H54 (cell line): ENCODE results near the gene BCAS4.
"Not testable (repeated sequence)": the region's sequence is repeated elsewhere in the genome, so short reads cannot be mapped to it uniquely, and the experiment has no call there.

Experiments used
- DNase-seq: peaks from one replicate; pipeline ENCODE4 v3.0.0; 2011; ENCODE audit warnings: low spot score, mixed read lengths; ENCODE audit not compliant: insufficient read length
- FAIRE-seq: peaks from 3 replicates; lab custom pipeline; 2011; peaks lifted over from hg19 to GRCh38; lab: Jason Lieb, UNC
- POLR2A ChIP-seq: IDR thresholded peaks from 2 replicates; pipeline ENCODE4 v1.6.1; 2011; ENCODE audit warnings: low read depth, mild to moderate bottlenecking, low read length

The BCAS4 gene

GRCh38 chr20:50874111-50874757, 79.4 kb downstream of the BCAS4 start:
- DNase-seq (no peak), FAIRE-seq (no peak)
- TF ChIP-seq POLR2A: no peak

GRCh38 chr20:50874758-50875665, 80.2 kb downstream of the BCAS4 start:
- FAIRE-seq (no peak), DNase-seq (no peak)
- no peak for TF ChIP-seq POLR2A

- no peak for FAIRE-seq
- TF ChIP-seq POLR2A: no peak
- DNase-seq: no peak
Observed at GRCh38 chr20:50876063-50876685, 81.3 kb downstream of the BCAS4 start.

- no peak for TF ChIP-seq POLR2A
- FAIRE-seq: no peak
- no peak for DNase-seq
Observed at GRCh38 chr20:50876816-50877215, 82.0 kb downstream of the BCAS4 start.

GRCh38 chr20:50877232-50877743, 82.4 kb downstream of the BCAS4 start:
- no peak for FAIRE-seq
- no peak for TF ChIP-seq POLR2A
- DNase-seq: no peak

- no peak for TF ChIP-seq POLR2A
Observed at GRCh38 chr20:50879649-50880550, 85.0 kb downstream of the BCAS4 start.

GRCh38 chr20:50881759-50882424, 87.0 kb downstream of the BCAS4 start:
- FAIRE-seq, DNase-seq: not testable (repeated sequence)

More at GRCh38 chr20:50879649-50880550, 85.0 kb downstream of the BCAS4 start:
- DNase-seq (no peak), FAIRE-seq (no peak)

- DNase-seq (no peak), FAIRE-seq (no peak)
- no peak for TF ChIP-seq POLR2A
Observed at GRCh38 chr20:50883856-50884255, 89.0 kb downstream of the BCAS4 start.

GRCh38 chr20:50885068-50885467, 90.2 kb downstream of the BCAS4 start:
- DNase-seq (no peak), FAIRE-seq (no peak)
- TF ChIP-seq POLR2A: no peak

GRCh38 chr20:50885781-50886180, 90.9 kb downstream of the BCAS4 start:
- FAIRE-seq: no peak
- no peak for TF ChIP-seq POLR2A
- DNase-seq: no peak

- DNase-seq (no peak), FAIRE-seq (no peak)
- TF ChIP-seq POLR2A: no peak
Observed at GRCh38 chr20:50886184-50886790, 91.4 kb downstream of the BCAS4 start.

GRCh38 chr20:50887576-50887975, 92.7 kb downstream of the BCAS4 start:
- FAIRE-seq (no peak), DNase-seq (no peak)
- no peak for TF ChIP-seq POLR2A
